H1 (cell line): ENCODE data around the gene LGR4. TPM values are rescaled to one million over a fixed set of nuclear protein-coding genes. Genes with fewer than 3 reads are reported as not detected.

Source experiments
- CHD1 ChIP-seq: IDR thresholded peaks from 2 replicates; pipeline ENCODE4 v1.6.1; 2012; ENCODE audit warnings: low read depth, low read length, improper control_type of control experiment
- CHD7 ChIP-seq: fragments of 300-600 bp; sonication (generic); IDR thresholded peaks from 2 replicates; pipeline ENCODE4 v1.7.1; 2012; ENCODE audit warnings: low read length, moderate library complexity, mild to moderate bottlenecking, inconsistent platforms; ENCODE audit not compliant: insufficient replicate concordance
- EZH2 ChIP-seq: fragments of 200-600 bp; sonication (generic); IDR thresholded peaks from 2 replicates; pipeline ENCODE4 v1.7.1; 2012; ENCODE audit warnings: low read depth, mild to moderate bottlenecking, moderate library complexity, low read length, inconsistent platforms; ENCODE audit not compliant: severe bottlenecking
- FOSL1 ChIP-seq: IDR thresholded peaks from 2 replicates; pipeline ENCODE4 v1.6.1; 2011; ENCODE audit warnings: mild to moderate bottlenecking, low read depth, low read length, moderate library complexity; ENCODE audit not compliant: insufficient read depth
- NRF1 ChIP-seq: IDR thresholded peaks from 2 replicates; pipeline ENCODE4 v1.6.1; 2011; ENCODE audit warnings: mild to moderate bottlenecking, low read depth, low read length, improper control_type of control experiment
- POLR2A ChIP-seq, 2 experiments: IDR thresholded peaks; 1 replicate in 1 of 2; 2 replicates in 1 of 2; pipeline ENCODE4 v1.6.1; 2011; ENCODE audit warnings: low read depth in 2 of 2, low read length in 2 of 2, mild to moderate bottlenecking in 2 of 2; ENCODE audit errors: control extremely low read depth in 1 of 2
- SAP30 ChIP-seq: fragments of 300-600 bp; sonication (generic); IDR thresholded peaks from 2 replicates; pipeline ENCODE4 v1.7.1; 2012; ENCODE audit warnings: low read length, moderate library complexity, mild to moderate bottlenecking, inconsistent platforms; ENCODE audit not compliant: insufficient read depth, insufficient replicate concordance
- TAF1 ChIP-seq: IDR thresholded peaks from 2 replicates; pipeline ENCODE4 v1.6.1; 2011; ENCODE audit warnings: mild to moderate bottlenecking, low read depth, low read length
- polyA plus RNA-seq, 7 experiments: library from polyadenylated mRNA; depleted of rRNA in 3 of 7; stranded (reverse) in 5 of 7; unstranded in 2 of 7; fragments of >200 nt in 5 of 7; fragments of 200-250 nt in 2 of 7; gene quantifications; 1 replicate in 5 of 7; 2 replicates in 1 of 7; 4 replicates in 1 of 7; pipeline versions ENCODE4 v1.2.1 to v1.2.3, GENCODE V29; 2011 to 2013; ENCODE audit warnings: missing spikeins in 2 of 7, mixed read lengths in 2 of 7
- total RNA-seq: library from RNA; stranded (reverse); fragmentation: NEBNext Ultra II Directional; extraction: Animal tissue kit (Norgen Biotek cat#: 25700); gene quantifications from 2 replicates; pipeline ENCODE4 v1.2.1, GENCODE V29; 2021
- TF ChIP-seq, protein P1 (sequence below), 3 experiments: IDR thresholded peaks; 1 replicate in 2 of 3; 2 replicates in 1 of 3; pipeline versions ENCODE4 v1.5.1 to v1.6.1; 2011; ENCODE audit warnings: low read length in 3 of 3, mild to moderate bottlenecking in 3 of 3, inconsistent platforms in 2 of 3, low read depth in 1 of 3, moderate library complexity in 1 of 3; ENCODE audit not compliant: insufficient read depth in 1 of 3; ENCODE audit errors: control extremely low read depth in 1 of 3

Gene LGR4
- total and polyA plus RNA-seq, 2 of the 8 experiments (the other 6 are each of a cell fraction or from before 2014, with no cell fraction given), result 26.6 to 61.7 TPM

GRCh38 chr11:27455667-27456066, 16.9 kb downstream of the LGR4 start (continued):
- TF ChIP-seq, protein P1, sequence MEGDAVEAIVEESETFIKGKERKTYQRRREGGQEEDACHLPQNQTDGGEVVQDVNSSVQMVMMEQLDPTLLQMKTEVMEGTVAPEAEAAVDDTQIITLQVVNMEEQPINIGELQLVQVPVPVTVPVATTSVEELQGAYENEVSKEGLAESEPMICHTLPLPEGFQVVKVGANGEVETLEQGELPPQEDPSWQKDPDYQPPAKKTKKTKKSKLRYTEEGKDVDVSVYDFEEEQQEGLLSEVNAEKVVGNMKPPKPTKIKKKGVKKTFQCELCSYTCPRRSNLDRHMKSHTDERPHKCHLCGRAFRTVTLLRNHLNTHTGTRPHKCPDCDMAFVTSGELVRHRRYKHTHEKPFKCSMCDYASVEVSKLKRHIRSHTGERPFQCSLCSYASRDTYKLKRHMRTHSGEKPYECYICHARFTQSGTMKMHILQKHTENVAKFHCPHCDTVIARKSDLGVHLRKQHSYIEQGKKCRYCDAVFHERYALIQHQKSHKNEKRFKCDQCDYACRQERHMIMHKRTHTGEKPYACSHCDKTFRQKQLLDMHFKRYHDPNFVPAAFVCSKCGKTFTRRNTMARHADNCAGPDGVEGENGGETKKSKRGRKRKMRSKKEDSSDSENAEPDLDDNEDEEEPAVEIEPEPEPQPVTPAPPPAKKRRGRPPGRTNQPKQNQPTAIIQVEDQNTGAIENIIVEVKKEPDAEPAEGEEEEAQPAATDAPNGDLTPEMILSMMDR (IDR thresholded peaks at IDR 0.05; ENCODE audit: control extremely low read depth in 1 of 3, insufficient read depth in 1 of 3, low read depth in 1 of 3, low read length in 3 of 3), result no peak
- TF ChIP-seq CHD1, result no peak
- TF ChIP-seq NRF1, result no peak
- no peak for TF ChIP-seq POLR2A (IDR thresholded peaks at IDR 0.05; ENCODE audit: control extremely low read depth in 1 of 2, low read depth in 2 of 2, low read length in 2 of 2)
- no peak for TF ChIP-seq EZH2
- no peak for TF ChIP-seq FOSL1
- TF ChIP-seq TAF1, result no peak
- TF ChIP-seq CHD7, result no peak
- no peak for TF ChIP-seq SAP30
